HG03469 (cell line): ENCODE measurements around the gene FAR1.

Experiments used
- ATAC-seq: cut with Tn5 transposase; IDR thresholded peaks from one replicate; pipeline ENCODE4 v1.9.1; 2021; ENCODE audit warnings: mild to moderate bottlenecking, moderate library complexity, moderate number of reproducible peaks; ENCODE audit not compliant: unreplicated experiment

Gene FAR1

DNA sequence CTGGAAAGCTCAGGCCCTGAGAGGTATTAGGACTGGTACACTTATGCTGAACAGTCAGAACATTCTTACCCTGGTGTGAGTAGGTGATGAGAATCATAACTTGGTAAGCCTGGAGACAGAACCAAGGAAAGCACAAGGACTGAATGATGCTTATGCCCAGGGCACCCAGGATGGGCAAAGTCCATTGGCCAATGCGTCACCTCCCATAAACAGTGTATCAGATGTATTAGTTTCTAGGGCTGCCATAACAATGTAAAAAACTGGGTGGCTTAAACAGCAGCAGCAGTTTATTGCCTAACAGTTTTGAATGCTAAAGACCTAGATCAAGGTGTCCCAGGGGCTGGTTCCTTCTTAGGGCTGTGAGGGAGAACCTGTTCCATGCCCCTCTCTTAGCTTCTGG, 107.0 kb downstream of the FAR1 start:
- no peak for ATAC-seq

DNA sequence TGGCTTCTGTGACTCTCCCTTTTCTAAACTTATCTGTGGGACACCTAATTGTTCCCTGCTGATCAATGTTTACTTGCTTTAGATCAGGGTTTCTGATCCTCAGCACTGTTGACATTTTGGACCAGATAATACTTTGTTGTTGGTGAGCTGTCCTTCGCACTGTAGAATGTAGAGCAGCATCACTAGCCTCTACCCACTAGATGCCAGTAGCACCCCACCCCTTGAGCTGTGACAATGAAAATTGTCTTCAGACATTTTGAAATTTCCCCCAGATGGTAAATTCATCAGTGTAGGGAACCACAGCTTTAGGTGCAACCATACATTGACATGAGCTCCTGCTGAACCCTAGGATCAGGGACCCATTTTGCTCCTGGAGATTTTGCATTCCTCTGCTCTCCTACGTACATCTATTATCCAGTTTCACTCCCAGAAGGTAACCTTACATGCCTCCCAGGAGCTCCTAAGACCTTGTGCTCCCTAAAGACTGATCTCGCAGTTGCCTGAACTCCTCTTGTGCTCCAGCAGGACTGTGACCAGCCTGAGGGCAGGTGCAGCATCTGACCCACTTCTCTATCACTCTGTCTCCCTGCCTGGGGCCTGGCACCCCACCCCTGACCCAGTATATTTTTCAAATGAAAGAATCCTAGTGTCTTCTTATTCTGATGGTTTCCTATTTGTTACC, 107.8 kb downstream of the FAR1 start:
- ATAC-seq, result no peak

DNA sequence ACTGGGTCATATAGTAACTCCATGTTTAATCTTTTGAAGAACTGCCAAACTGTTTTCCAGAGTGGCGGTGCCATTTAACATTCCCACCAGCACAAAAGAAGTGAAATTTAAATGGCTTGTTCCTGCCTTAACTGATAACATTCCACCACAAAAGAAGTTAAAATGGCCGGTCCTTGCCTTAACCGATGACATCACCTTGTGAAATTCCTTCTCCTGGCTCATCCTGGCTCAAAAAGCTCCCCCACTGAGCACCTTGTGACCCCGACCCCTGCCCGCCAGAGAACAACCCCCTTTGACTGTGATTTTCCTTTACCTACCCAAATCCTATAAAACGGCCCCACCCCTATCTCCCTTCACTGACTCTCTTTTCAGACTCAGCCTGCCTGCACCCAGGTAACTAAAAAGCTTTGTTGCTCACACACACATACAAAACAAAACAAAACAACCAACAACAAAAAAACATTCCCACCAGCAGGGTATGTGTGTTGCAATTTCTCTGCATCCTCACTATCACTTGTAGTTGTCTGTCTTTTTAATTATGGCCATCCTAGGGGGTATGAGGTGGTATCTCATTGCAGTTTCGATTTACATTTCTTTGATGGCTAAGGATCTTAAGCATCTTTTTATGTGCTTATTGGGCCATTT, 109.0 kb downstream of the FAR1 start:
- no peak for ATAC-seq

GRCh38 chr11:13778345-13778744, 109.9 kb downstream of the FAR1 start:
- no peak for ATAC-seq

GRCh38 chr11:13781153-13781552, 112.7 kb downstream of the FAR1 start:
- no peak for ATAC-seq
